HepG2 (cell line): ENCODE data around the gene ASXL1. TPM values are rescaled to one million over a fixed set of nuclear protein-coding genes. Genes with fewer than 3 reads are reported as not detected.

Source experiments
- ATRX ChIP-seq: sonication (generic); formaldehyde crosslinking; IDR thresholded peaks from 2 replicates; pipeline ENCODE4 v1.4.0; 2020; ENCODE audit warnings: missing genetic modification reagents, borderline replicate concordance
- BRD4 ChIP-seq: sonication (generic); formaldehyde crosslinking; IDR thresholded peaks from 2 replicates; pipeline ENCODE4 v1.4.0; 2020; ENCODE audit warnings: missing genetic modification reagents
- FOXO1 ChIP-seq: sonication (generic); formaldehyde crosslinking; IDR thresholded peaks from 2 replicates; pipeline ENCODE4 v1.4.0; 2020; ENCODE audit warnings: missing genetic modification reagents
- GLMP ChIP-seq: sonication (generic); formaldehyde crosslinking; IDR thresholded peaks from 2 replicates; pipeline ENCODE4 v1.9.0; 2021; ENCODE audit warnings: missing genetic modification reagents, mild to moderate bottlenecking, borderline replicate concordance
- HMG20A ChIP-seq: IDR thresholded peaks from 2 replicates; pipeline ENCODE4 v1.6.1; 2016; ENCODE audit warnings: borderline replicate concordance
- HNRNPK ChIP-seq: fragments of 200-400 bp; formaldehyde crosslinking; IDR thresholded peaks from 2 replicates; pipeline ENCODE4 v1.6.1; 2018; ENCODE audit warnings: low read length, low read depth, moderate library complexity, mild to moderate bottlenecking; ENCODE audit not compliant: poor library complexity, severe bottlenecking
- KDM5A ChIP-seq: fragments of 200-600 bp; sonication (generic); IDR thresholded peaks from 2 replicates; pipeline ENCODE4 v1.7.0; 2018; ENCODE audit warnings: antibody characterized with exemption, mild to moderate bottlenecking, low read length, borderline replicate concordance
- PREB ChIP-seq: sonication (generic); formaldehyde crosslinking; IDR thresholded peaks from 2 replicates; pipeline ENCODE4 v1.4.0; 2020; ENCODE audit warnings: missing genetic modification reagents
- RAD51 ChIP-seq: fragments of 450-650 bp; IDR thresholded peaks from 2 replicates; pipeline ENCODE4 v1.6.1; 2016; ENCODE audit warnings: borderline replicate concordance
- RFX5 ChIP-seq: IDR thresholded peaks from 2 replicates; pipeline ENCODE4 v1.6.1; 2011; ENCODE audit warnings: low read depth, low read length, improper control_type of control experiment
- SIN3A ChIP-seq: IDR thresholded peaks from 2 replicates; pipeline ENCODE4 v1.6.1; 2011; ENCODE audit warnings: low read depth, mild to moderate bottlenecking, control low read depth, low read length, borderline replicate concordance
- SMARCC2 ChIP-seq: fragments of 450-650 bp; IDR thresholded peaks from 2 replicates; pipeline ENCODE4 v1.6.1; 2017; ENCODE audit warnings: antibody characterized with exemption, mild to moderate bottlenecking
- SNAI1 ChIP-seq: sonication (generic); formaldehyde crosslinking; IDR thresholded peaks from 2 replicates; pipeline ENCODE4 v1.5.0; 2020; ENCODE audit warnings: mild to moderate bottlenecking, missing genetic modification reagents, borderline replicate concordance
- THAP8 ChIP-seq: sonication (generic); formaldehyde crosslinking; IDR thresholded peaks from 2 replicates; pipeline ENCODE4 v1.5.1; 2020; ENCODE audit warnings: missing genetic modification reagents, mild to moderate bottlenecking, borderline replicate concordance
- ZFP36L1 ChIP-seq: sonication (generic); formaldehyde crosslinking; IDR thresholded peaks from 2 replicates; pipeline ENCODE4 v1.8.0; 2022; ENCODE audit warnings: mild to moderate bottlenecking, missing genetic modification reagents, moderate library complexity
- ZNF124 ChIP-seq: sonication (generic); formaldehyde crosslinking; IDR thresholded peaks from 2 replicates; pipeline ENCODE4 v1.4.0; 2020; ENCODE audit warnings: missing genetic modification reagents
- ZNF160 ChIP-seq: sonication (generic); formaldehyde crosslinking; IDR thresholded peaks from 2 replicates; pipeline ENCODE4 v1.8.0; 2022; ENCODE audit warnings: mild to moderate bottlenecking, inconsistent platforms, missing genetic modification reagents
- ZNF33B ChIP-seq: sonication (generic); formaldehyde crosslinking; IDR thresholded peaks from 2 replicates; pipeline ENCODE4 v1.5.1; 2020; ENCODE audit warnings: mild to moderate bottlenecking, missing genetic modification reagents
- ZNF362 ChIP-seq: sonication (generic); formaldehyde crosslinking; IDR thresholded peaks from 2 replicates; pipeline ENCODE4 v1.4.0; 2020; ENCODE audit warnings: missing genetic modification reagents, mild to moderate bottlenecking, borderline replicate concordance
- ZNF672 ChIP-seq: sonication (generic); formaldehyde crosslinking; IDR thresholded peaks from 2 replicates; pipeline ENCODE4 v1.8.1; 2022; ENCODE audit warnings: missing genetic modification reagents
- ZNF687 ChIP-seq: sonication (generic); formaldehyde crosslinking; IDR thresholded peaks from 2 replicates; pipeline ENCODE4 v1.5.1; 2020; ENCODE audit warnings: mild to moderate bottlenecking, missing genetic modification reagents, moderate library complexity
- polyA plus RNA-seq, 8 experiments: library from polyadenylated mRNA; depleted of rRNA in 3 of 8; stranded (reverse) in 7 of 8; unstranded in 1 of 8; fragments of >200 nt; fragmentation: Illumina TruSeq in 4 of 8; extraction: Trizol in 4 of 8; gene quantifications; 2 replicates each; pipeline versions ENCODE4 v1.2.1 to v1.2.3, GENCODE V29; 2011 to 2016; ENCODE audit warnings: low read depth in 4 of 8, missing spikeins in 1 of 8, mixed read lengths in 1 of 8; ENCODE audit not compliant: insufficient read depth in 1 of 8
- total RNA-seq, 5 experiments: library from RNA; depleted of rRNA; stranded (reverse); fragments of >200 nt; fragmentation: Illumina TruSeq; extraction: Trizol; gene quantifications; 2 replicates each; pipeline ENCODE4 v1.2.3, GENCODE V29; 2016; ENCODE audit warnings: low read depth in 1 of 5

Gene ASXL1
- total and polyA plus RNA-seq, 2 of the 13 experiments (the other 11 are each of a cell fraction or from before 2014, with no cell fraction given) = 62.1 to 74.8 TPM

GRCh38 chr20:32325706-32326503 lies 32.2 kb upstream of the ASXL1 start (continued):
- TF ChIP-seq ZFP36L1 (CRISPR knock-in tag) (no peak; the same call in 1 of the 2 replicates), FOXO1 (CRISPR knock-in tag) (peak; percentile 78; the same call in 1 of the 2 replicates), ZNF124 (CRISPR knock-in tag) (no peak; the same call in 1 of the 2 replicates), RAD51 (no peak), HMG20A (CRISPR knock-in tag) (peak; percentile 93), SIN3A (no peak), SNAI1 (CRISPR knock-in tag) (peak; percentile 91; the same call in 1 of the 2 replicates), ATRX (no peak), GLMP (CRISPR knock-in tag) (no peak), HNRNPK (no peak), ZNF672 (no peak), THAP8 (CRISPR knock-in tag) (no peak), ZNF687 (CRISPR knock-in tag) (no peak), RFX5 (no peak), ZNF160 (CRISPR knock-in tag) (no peak), ZNF362 (CRISPR knock-in tag) (peak; percentile 42; the same call in 1 of the 2 replicates), KDM5A (no peak), ZNF33B (CRISPR knock-in tag) (no peak), SMARCC2 (0 out of 2 replicates have a peak, but pooled peaks have one; percentile 79), BRD4 (CRISPR knock-in tag) (no peak), PREB (CRISPR knock-in tag) (no peak)
